ENCODE measurements around the gene RUVBL2. TPM values are rescaled to one million over a fixed set of nuclear protein-coding genes. Genes with fewer than 3 reads are reported as not detected.

The RUVBL2 gene
- total and polyA plus RNA-seq, 4 donors, result 29.6 to 80.1 (median 49.6) TPM

DNA sequence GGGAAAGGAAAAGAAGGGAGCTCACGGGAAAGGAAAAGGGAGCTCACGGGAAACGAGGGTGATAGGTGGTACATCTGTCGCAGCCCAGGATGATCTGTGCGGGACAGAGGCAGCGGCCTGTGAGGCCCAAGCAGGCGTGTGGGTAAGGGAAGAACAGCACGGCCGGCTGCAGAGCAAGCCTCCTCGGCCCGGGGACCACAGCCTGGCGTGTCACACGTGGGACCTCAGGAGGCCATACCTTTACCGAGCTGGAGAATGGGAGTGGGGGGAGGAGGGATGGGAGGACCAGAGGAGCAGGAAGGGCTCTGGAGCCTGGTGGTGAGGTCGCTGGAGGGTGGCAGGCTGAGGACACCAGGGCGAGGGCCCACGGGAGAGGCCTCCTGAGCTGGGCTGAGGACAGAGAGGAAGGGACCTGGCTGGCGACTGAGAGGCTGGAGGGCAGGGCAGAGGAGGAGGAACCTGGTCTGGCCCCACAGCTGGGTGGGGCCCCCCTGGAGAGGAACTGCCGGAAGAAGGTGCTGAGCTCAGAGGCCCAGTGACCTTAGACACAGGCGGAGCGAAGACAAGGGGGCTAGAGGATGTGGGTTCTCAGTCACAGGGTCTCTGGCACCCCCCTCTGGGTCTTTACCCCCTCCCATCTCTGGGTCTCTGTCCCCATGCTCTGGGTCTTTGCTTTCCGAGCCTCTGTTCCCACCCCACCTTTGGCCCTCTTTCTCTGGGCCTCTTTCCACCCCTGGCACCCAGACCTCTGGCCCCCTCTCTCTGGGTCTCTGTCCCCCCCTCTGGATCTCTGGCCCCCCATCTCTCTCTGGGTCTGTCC lies 31.4 kb upstream of the RUVBL2 start:
- peak overlapping the region; percentile 18 to 53 (median 27) for H3K4me3 ChIP-seq (ENCODE audit: low read depth in 1 of 3, low read length in 3 of 3)
- H3K36me3 ChIP-seq (ENCODE audit: control insufficient read depth in 4 of 4, insufficient read depth in 3 of 4, low read depth in 1 of 4, low read length in 3 of 4), result peaks cover 0 to 5% (median 1%) of the 10 kb centered on the region in 4 donors
- WGBS, result 45% methylated on average over 22 of the region's 22 CpGs
- peak overlapping the region; percentile 90 to 96 for H3K27ac ChIP-seq (ENCODE audit: low read depth in 1 of 2, low read length in 2 of 2)
- peak overlapping the region; percentile 60 to 70 for H3K9ac ChIP-seq (ENCODE audit: low read depth in 1 of 2, low read length in 2 of 2)
- H3K27me3 ChIP-seq (ENCODE audit: control insufficient read depth in 4 of 4, insufficient read depth in 4 of 4, low read length in 3 of 4), result no peaks in the 10 kb centered on the region
- DNase-seq (ENCODE audit: low spot score), result peak; percentile 82
- no peaks in the 10 kb centered on the region for H3K9me3 ChIP-seq (ENCODE audit: control insufficient read depth in 4 of 4, low read length in 3 of 4)
- H3K4me1 ChIP-seq (ENCODE audit: control insufficient read depth in 4 of 4, insufficient read depth in 4 of 4, low read length in 3 of 4), result peaks cover 7 to 28% (median 18%) of the 10 kb centered on the region in 4 donors
- peak in 1 of 2 donors; percentile 13 for TF ChIP-seq RAD21 (IDR thresholded peaks at IDR 0.05)
- no peak for TF ChIP-seq SP1 (IDR thresholded peaks at IDR 0.05)
- no peak for TF ChIP-seq ATF3 (IDR thresholded peaks at IDR 0.05)
- peak; percentile 83 for TF ChIP-seq REST (IDR thresholded peaks at IDR 0.05)
- no peak for TF ChIP-seq FOXA2 (IDR thresholded peaks at IDR 0.05)
- TF ChIP-seq MAX (IDR thresholded peaks at IDR 0.05), result no peak
- TF ChIP-seq HNF4A (conservative IDR thresholded peaks at IDR 0.05), result peak; percentile 21 to 42
- TF ChIP-seq YY1 (IDR thresholded peaks at IDR 0.05), result peak; percentile 45
- no peak for TF ChIP-seq HNF4G (IDR thresholded peaks at IDR 0.05)
- TF ChIP-seq GABPA (IDR thresholded peaks at IDR 0.05 in 1 of 2, conservative IDR thresholded peaks at IDR 0.05 in 1 of 2), result no peak
- TF ChIP-seq TAF1 (conservative IDR thresholded peaks at IDR 0.05), result peak; percentile 21
- TF ChIP-seq FOXA1 (IDR thresholded peaks at IDR 0.05), result no peak
- TF ChIP-seq JUND (IDR thresholded peaks at IDR 0.05), result no peak
- TF ChIP-seq EGR1 (IDR thresholded peaks at IDR 0.05; ENCODE audit: low read depth in 2 of 2), result no peak
- no peak for TF ChIP-seq ZBTB33 (IDR thresholded peaks at IDR 0.05)
- TF ChIP-seq, protein P1, sequence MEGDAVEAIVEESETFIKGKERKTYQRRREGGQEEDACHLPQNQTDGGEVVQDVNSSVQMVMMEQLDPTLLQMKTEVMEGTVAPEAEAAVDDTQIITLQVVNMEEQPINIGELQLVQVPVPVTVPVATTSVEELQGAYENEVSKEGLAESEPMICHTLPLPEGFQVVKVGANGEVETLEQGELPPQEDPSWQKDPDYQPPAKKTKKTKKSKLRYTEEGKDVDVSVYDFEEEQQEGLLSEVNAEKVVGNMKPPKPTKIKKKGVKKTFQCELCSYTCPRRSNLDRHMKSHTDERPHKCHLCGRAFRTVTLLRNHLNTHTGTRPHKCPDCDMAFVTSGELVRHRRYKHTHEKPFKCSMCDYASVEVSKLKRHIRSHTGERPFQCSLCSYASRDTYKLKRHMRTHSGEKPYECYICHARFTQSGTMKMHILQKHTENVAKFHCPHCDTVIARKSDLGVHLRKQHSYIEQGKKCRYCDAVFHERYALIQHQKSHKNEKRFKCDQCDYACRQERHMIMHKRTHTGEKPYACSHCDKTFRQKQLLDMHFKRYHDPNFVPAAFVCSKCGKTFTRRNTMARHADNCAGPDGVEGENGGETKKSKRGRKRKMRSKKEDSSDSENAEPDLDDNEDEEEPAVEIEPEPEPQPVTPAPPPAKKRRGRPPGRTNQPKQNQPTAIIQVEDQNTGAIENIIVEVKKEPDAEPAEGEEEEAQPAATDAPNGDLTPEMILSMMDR (IDR thresholded peaks at IDR 0.05; ENCODE audit: low read depth, low read length, missing input control), result no peak
- peak; percentile 39 to 55 for TF ChIP-seq RXRA (IDR thresholded peaks at IDR 0.05)
- TF ChIP-seq NR2F2 (IDR thresholded peaks at IDR 0.05), result no peak
